ENCODE measurements around the gene MAOA.
"Not testable (repeated sequence)": the region's sequence is repeated elsewhere in the genome, so short reads cannot be mapped to it uniquely, and the experiment has no call there.

The MAOA gene

GRCh38 chrX:43718546-43718945 lies 62.4 kb downstream of the MAOA start:
- DNase-seq: no peak

- no peak for DNase-seq
Measured at GRCh38 chrX:43718956-43719355, 62.9 kb downstream of the MAOA start.

GRCh38 chrX:43720082-43720481 lies 64.0 kb downstream of the MAOA start:
- DNase-seq: no peak

GRCh38 chrX:43720961-43721360 lies 64.9 kb downstream of the MAOA start:
- DNase-seq: no peak

- not testable (repeated sequence) for DNase-seq
Measured at GRCh38 chrX:43725227-43725626, 69.1 kb downstream of the MAOA start.

- DNase-seq: not testable (repeated sequence)
Measured at GRCh38 chrX:43727254-43727653, 71.2 kb downstream of the MAOA start.

- no peak for DNase-seq
Measured at GRCh38 chrX:43728002-43728401, 71.9 kb downstream of the MAOA start.

GRCh38 chrX:43728966-43729365 lies 72.9 kb downstream of the MAOA start:
- no peak for DNase-seq

GRCh38 chrX:43731086-43731485 lies 75.0 kb downstream of the MAOA start:
- DNase-seq: no peak

- DNase-seq: no peak
Measured at GRCh38 chrX:43733699-43734098, 77.6 kb downstream of the MAOA start.

- no peak for DNase-seq
Measured at GRCh38 chrX:43734444-43734843, 78.3 kb downstream of the MAOA start.

- no peak for DNase-seq
Measured at GRCh38 chrX:43735534-43735933, 79.4 kb downstream of the MAOA start.

GRCh38 chrX:43735957-43736356 lies 79.9 kb downstream of the MAOA start:
- DNase-seq: no peak

GRCh38 chrX:43741843-43742573 lies 85.9 kb downstream of the MAOA start:
- no peak for DNase-seq

- no peak for DNase-seq
Measured at GRCh38 chrX:43743100-43743822, 87.2 kb downstream of the MAOA start.

- DNase-seq: no peak
Measured at GRCh38 chrX:43744284-43744683, 88.2 kb downstream of the MAOA start.

- DNase-seq: no peak
Measured at GRCh38 chrX:43745938-43746721, 90.0 kb downstream of the MAOA start.

- DNase-seq: no peak
Measured at GRCh38 chrX:43747476-43747875, 91.4 kb downstream of the MAOA start.

- DNase-seq: peak in 4 of 5 donors; percentile 10 to 44 (median 12)
Measured at GRCh38 chrX:43750248-43750676, 94.2 kb downstream of the MAOA start.

GRCh38 chrX:43753637-43754036 lies 97.5 kb downstream of the MAOA start:
- DNase-seq: no peak

GRCh38 chrX:43756076-43756475 lies 100.0 kb downstream of the MAOA start:
- no peak for DNase-seq

GRCh38 chrX:43758044-43758443 lies 101.9 kb downstream of the MAOA start:
- DNase-seq: no peak

- no peak for DNase-seq
Measured at GRCh38 chrX:43785930-43786591, 130.0 kb downstream of the MAOA start.
